Anterior cingulate cortex (tissue), 58 donors: ENCODE data around the gene RNF157.

Experiments used
- DNase-seq, 58 donors: peaks; one replicate each; lab custom pipeline; 2025; lab: John Stamatoyannopoulos, UW

The RNF157 gene

DNA sequence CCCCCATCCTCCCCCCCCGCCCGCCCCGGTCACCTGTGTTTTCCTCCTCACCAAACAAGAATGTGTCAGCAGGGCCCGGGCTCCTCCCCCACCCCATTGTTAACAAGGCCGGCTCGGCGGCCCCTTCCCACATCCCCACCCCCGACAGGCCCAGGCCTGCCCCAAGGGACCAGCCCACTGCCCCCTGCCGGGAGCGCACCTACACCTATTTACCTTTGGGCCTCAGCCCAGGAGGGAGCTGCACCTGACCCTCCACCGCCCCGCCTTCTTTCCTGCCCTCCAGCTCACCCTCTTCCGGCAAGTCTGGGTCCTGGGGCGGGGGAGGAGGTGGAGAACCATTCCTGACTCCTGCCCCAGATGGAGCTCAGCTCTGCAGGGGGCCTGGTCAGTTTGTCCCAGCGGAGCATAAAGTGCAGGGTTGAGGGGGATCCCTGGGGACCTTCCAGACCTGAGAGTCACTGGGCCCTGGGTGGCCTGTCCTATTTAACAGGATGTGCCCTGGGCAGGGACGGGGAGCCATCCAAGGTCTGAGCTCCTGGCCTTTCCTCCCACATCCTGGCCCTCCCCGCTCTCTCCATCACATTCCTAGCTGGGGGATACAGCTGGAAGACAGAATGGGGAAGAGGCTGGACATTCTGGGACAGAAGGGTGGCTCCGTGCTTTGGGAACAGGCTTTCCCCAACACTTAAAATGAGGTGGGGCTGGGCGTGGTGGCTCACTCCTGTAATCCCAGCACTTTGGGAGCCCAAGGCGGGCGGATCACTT, 107.5 kb downstream of the RNF157 start:
- no peak for DNase-seq

GRCh38 chr17:76131692-76132573, 108.4 kb downstream of the RNF157 start:
- no peak for DNase-seq

- no peak for DNase-seq
Observed at GRCh38 chr17:76131051-76131691, 109.1 kb downstream of the RNF157 start.

- DNase-seq = no peak
Observed at GRCh38 chr17:76130473-76130872, 109.8 kb downstream of the RNF157 start.

DNA sequence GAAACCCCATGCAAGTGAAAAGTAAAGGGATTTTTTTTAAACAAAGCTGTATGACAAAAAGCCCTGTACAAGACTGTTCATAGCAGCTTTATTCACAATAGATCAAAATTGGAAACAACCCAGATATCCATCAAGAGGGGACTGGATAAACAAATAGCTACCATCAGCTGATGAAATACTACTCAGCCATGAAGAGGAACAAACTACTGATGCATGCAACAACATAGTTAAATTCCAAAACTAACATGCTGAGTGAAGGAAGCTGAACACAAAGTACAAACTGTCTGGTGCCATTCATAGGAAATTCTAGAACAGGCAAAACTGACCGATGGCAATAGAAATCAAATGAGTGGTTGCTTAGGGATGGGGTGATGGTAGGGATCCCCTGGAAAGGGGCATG, 114.4 kb downstream of the RNF157 start:
- no peak for DNase-seq

DNA sequence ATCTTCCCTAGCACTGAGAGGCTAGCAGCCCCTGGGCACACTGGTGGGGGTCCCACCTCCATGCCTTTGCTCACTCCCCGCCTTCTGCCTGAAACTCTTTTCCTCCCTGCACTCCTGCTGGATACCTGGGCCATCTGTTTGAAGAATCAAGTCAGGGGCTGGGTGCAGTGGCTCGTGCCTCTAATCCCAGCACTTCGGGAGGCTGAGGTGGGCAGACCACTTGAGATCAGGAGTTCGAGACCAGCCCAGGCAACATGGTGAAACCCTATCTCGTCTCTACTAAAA, 115.0 kb downstream of the RNF157 start:
- no peak for DNase-seq

DNA sequence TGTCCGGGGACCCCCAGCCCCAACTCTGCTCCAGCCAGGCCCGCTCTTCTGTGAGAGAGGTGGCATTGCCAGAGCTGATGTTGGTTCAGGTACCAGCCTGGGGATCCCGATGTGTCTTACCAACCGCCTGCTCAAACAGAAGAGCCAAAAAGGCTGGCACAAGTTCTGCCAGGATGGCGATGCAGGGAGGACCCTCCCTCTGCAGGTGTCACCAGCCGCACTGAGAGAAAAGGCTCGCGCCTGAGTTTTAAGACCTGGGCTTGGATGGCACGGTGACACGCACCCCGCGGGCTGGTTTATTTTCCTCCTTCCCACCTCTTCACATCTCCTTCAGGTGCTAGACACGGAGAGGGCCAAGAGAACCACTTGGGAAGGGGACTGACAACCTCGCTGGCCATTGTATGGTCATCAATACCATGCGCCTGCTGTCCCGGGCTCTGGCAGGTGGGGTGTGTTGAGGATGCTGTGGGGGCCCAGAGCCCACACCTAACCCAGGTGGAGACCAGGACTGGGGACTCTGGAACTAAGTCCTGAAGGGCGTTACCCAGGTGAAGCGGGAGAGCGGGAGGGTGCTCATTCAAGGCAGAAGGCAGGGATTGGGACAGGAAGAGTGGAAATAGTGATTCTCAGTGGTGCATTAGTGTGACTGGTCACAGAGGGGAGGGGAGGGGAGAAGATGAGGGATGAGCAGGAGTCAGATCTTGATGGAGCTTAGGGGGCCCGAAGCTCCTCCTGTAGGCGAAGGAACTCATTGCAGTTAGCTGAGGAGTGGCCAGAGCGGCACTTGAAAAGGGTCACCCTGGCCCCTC, 115.5 kb downstream of the RNF157 start:
- DNase-seq = no peak

DNA sequence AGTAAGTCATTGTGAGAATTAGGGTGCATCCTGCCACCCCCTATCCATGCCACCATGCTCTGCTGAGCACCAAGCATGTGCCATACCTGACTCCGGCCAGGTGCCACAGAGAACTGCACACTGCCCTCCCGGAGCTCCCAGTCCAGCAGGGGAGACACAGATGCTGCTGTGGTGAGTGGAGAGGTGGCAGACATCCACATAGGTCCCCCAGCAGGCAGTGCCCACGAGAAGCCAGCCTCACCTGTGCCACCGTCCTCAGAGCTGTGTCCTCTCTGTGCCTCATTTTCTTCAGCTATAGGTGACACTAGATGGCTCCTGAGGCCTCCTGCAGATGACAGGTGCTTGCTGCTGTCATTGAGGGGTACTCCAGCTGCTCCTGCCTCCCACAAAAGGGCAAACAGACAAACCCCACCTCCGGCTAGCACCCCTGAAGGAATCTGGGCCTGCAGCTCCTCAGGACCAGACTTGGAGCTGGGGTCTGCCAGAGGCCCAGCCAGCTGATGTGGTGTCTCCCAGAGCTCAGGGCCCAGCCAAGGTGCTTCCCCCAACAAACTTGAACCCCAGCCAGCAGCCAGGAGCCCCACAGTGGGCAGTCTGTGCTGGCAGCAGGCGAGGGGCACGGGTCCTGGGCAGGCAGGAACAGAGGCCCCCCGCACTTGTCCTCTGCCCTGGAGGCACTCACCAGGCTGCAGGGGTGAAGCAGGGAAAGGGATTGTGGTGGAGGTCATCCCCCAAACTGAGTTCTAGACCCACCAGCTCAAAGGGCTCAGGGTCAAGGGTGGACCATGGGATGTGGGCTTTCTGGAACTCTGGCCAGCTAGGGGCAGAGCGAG, 116.3 kb downstream of the RNF157 start:
- no peak for DNase-seq

DNA sequence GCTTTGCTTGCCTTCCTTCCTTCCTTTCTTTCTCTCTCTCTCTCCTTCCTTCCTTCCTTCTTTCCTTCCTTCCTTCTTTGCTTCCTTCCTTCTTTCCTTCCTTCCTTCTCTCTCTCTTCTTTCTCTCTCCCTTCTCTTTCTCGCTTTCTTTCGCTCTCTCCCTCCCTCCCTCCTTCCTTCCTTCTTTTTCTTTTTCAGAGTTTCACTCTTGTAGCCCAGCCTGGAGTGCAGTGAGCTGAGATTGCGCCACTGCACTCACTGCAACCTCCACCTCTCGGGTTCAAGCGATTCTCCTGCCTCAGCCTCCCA, 117.1 kb downstream of the RNF157 start:
- DNase-seq = no peak

DNA sequence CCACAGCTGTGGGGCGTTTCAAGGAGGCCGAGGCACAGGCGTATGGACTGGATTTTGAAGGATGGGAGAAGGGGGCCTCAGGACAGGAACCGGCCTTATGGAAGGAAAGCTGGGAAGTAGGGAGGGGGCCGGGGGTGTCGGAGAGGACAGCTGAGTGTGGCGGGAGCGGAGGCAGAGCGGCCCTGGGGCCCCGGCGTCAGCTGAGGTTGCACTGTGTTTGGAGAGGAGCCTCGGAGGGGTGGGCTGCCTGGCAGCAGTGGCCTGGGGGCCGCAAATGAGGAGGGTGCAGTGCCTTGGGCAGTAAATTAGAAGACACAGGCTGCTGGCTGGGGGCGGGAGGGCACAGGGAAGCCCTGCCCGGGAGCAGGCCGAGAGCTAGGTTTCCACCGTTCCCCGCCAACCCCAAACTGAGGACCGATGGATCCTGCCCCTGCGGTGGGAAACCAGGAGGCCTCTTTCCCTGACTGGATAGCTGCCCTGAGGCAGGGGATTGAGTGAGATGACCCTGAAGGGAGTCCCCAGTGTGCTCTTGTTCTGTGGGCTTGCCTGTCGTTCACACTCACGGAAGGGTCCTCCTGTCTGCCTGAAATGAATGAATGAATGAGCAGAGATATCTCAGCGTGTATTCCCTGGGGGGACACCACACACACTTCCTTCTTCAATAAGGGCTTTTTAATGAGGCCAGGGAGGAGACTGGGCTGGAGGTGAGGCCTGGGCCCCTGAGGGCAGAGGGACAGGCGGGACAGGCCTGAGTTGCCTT, 117.7 kb downstream of the RNF157 start:
- no peak for DNase-seq

DNA sequence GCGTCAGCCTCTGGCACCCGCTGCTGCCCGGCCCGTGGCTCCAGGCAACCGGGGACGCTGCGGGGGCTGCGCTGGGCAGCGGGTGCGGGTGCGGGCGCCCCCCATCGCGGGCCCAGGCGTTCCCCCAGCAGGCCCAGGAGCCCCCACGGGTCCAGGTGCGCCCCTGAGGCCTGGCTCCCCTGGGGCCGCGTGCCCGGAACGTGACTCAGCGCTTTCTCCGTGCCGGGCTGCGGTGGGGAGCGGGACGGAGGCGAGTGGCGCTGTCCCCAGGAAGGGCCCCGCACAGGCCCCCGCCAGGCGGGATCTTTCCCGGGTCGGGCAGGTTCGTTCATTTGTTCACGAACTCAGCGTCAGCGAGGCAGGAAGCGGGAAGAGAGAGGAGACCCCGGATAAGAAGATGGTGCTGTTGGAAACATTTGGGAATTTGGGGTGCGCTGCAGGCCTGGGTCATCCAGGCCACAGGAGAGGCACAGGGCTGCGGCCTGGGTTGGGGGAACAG, 118.3 kb downstream of the RNF157 start:
- DNase-seq = peak in 2 of 58 donors; percentile 20 to 27

GRCh38 chr17:76120658-76121008, 119.7 kb downstream of the RNF157 start:
- DNase-seq = no peak

DNA sequence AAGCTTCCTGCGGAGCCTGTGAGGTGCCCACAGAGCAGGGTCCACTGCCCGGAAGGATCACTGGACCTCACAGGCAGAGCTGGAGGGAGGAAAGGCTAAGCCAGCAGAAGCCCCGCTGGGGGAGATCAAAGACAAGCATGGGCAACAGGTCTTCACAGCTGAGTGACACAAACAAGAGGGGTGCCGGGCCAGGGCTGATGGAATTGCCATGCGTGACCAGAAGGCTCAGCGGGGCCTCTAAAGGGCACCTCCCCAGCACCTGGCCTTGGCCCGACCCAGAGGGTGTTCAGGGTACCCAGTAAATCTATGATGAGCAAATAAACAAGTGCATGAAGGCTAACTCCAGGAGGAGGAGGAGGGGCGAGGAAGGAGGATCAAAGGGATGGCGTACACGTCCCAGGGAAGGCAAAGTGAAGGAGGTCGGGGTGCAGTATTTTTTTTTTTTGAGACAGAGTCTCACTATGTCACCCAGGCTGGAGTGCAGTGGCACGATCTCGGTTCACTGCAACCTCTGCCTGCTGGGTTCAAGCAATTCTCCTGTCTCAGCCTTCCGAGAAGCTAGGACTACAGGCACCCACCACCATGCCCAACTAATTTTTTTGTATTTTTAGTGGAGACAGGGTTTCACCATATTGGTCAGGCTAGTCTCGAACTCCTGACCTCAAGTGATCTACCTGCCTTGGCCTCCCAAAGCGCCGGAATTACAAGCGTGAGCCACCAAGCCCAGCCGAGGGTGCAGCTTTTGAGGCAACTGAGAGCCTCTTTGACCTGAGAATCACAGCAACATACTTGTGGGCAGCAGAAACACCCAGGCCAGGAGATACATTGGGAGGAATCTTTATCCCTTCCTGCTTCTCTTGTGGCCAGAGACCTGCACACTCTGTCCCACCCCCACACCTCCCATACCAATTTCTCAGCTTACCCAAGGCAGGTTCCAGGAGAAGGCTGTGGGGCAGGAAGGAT, 120.6 kb downstream of the RNF157 start:
- DNase-seq = no peak

DNA sequence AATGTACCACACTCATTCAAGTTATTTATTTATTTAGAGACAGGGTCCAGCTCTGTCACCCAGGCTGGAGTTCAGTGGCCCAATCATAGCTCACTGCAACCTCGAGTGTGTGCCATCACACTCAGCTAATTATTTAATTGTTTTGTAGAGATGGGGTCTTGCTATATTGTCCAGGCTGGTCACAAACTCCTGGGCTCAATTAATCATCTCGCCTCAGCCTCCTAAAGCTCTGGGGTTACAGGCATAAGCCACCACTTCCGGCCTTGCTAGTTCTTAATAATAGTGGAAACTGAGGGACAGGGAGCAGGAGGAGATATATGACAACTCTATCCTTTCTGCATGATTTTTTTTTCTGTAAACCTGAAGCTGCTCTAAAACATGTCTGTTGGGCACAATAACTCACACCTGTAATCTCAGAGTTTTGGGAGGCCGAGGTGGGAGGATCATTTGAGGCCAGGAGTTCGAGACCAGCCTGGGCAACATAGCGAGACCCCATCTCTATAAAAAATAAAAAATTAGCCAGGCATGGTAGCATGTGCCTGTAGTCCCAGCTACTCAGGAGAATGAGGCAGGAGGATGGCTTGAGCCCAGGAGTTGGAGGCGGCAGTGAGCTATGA, 125.0 kb downstream of the RNF157 start:
- DNase-seq = no peak

- no peak for DNase-seq
Observed at GRCh38 chr17:76111956-76112355, 128.3 kb downstream of the RNF157 start.

GRCh38 chr17:76107509-76107908, 132.8 kb downstream of the RNF157 start:
- no peak for DNase-seq

DNA sequence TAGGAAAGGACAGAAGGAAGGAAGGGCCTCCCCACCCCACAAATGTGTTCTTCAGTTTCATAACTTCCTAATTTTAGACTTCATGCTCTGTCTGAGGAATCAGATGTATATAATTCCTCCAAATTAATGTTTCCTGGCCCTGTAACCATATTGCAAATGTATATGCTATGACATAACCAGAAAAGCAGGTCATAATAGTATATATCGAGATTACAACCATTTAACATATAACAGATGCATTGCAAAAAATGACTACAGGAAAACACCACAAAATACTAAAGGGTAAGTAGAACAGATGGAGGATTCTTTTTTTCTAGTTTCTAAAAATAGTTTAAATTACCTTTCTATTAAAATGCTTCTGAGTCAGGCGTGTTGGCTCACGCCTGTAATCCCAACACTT, 133.6 kb downstream of the RNF157 start:
- no peak for DNase-seq

- no peak for DNase-seq
Observed at GRCh38 chr17:76104896-76105231, 135.4 kb downstream of the RNF157 start.
